Ureter (tissue), 1 donor: Measurements from ENCODE around the gene RAB39A. TPM values are rescaled to one million over a fixed set of nuclear protein-coding genes. Genes with fewer than 3 reads are reported as not detected.
A peak's percentile ranks its signal among the peaks of the same experiment; 100 is the strongest.

Experiments used
- DNase-seq: peaks from one replicate; pipeline ENCODE4 v3.0.0-alpha.2; 2020; ENCODE audit warnings: low spot score
- total RNA-seq: library from RNA; stranded (reverse); gene quantifications from one replicate; pipeline ENCODE4 v1.2.4, GENCODE V29; 2023
- donor health status: DM: yes; HTN: yes; CAD: no.

RAB39A gene
- total RNA-seq, 1 donor from 2014 or later = 0.42 TPM

DNA sequence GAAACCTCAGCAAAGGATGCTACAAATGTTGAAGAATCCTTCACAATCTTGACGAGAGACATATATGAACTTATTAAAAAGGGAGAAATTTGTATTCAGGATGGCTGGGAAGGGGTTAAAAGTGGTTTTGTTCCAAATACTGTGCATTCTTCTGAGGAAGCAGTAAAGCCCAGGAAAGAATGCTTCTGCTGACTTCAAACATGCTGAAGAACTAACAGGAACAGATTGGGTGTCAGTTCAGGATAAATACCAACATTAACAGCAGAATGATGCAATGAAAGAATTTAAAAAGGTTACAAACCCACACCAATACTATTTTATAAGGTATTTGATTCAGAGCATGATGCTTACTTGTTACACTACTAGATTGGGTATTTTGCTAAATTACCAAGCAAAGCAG is 33.9 kb downstream of the RAB39A start:
- DNase-seq = no peak

GRCh38 chr11:107963091-107963490 is 34.8 kb downstream of the RAB39A start:
- DNase-seq = no peak

- DNase-seq = no peak
Measured at GRCh38 chr11:107969219-107969618, 41.0 kb downstream of the RAB39A start.

DNA sequence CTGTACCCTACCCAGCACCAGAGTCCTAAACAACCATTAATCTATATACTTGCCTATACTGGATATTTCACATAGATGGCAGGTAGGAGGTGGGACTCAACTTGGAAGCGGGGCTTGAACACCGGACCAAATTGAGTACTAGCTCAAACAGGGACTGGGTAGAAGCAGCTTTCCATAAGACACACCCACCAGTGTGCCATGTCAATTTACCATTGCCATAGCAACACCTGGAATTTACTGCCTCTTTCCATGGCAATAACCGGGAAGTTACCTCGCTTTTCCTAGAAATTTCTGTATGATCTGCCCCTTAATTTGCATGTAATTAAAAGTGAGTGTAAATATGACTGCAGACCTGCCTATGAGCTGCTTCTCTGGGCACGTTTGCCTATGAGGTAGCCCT is 41.8 kb downstream of the RAB39A start:
- DNase-seq = no peak

GRCh38 chr11:107973641-107974040 is 45.4 kb downstream of the RAB39A start:
- no peak for DNase-seq

GRCh38 chr11:107988397-107989158 is 60.3 kb downstream of the RAB39A start:
- no peak for DNase-seq

DNA sequence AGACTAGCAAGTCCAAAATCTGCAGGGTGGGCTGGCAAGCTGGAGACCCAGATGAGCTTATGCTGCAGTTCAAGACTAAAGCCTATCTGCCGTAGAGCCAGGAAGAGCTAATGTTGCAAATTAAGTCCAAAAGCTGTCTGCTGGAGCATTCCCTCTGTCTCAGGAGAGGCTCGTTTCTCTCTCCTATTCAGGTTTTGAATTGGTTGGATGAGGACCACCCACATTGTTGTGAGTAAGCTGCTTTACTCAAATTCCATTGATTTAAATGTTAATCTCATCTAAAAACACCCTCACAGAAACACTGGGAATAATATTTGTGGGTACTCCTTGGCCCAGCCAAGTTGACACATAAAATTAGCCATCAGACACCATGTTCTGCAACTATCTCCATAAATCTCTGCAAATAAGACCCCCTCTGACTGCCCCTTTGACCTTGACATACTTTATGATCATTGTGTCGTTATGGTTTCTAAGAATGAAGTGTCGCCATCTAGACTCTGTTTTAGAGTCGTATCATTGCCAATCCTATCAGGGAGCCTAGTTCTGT is 63.7 kb downstream of the RAB39A start:
- DNase-seq = no peak

DNA sequence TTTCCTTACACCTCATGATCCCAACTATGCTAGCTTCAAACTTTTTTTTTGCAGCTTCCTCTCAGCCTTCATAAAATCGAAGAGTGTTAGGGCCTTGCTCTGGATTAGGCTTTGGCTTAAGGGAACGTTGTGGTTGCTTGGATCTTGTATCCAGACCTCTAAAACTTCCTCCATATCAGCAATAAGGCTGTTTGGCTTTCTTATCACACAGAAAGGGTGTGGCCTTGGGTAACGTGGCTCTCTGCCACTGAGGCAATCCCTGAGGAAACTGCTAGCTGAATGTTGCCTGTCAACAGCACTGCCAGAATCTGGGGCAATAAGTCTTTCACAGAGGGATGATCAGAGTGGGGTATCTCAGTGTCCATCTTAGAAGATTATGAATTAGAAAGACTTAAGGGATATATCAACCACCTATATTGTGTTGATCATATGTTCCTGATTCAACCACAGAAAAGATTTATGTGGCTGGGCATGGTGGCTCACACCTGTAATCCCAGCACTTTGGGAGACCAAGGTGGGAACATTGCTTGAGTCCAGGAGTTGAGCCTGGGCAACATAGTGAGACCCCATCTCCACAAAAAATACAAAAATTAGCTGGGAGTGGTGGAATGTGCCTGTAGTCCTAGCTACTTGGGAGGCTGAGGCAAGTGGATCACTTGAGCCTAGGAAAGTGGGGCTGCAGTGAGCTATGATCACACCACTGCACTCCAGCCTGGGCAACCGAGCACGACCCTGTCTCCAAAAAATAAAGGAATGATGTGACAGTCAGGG is 67.9 kb downstream of the RAB39A start:
- DNase-seq = no peak

DNA sequence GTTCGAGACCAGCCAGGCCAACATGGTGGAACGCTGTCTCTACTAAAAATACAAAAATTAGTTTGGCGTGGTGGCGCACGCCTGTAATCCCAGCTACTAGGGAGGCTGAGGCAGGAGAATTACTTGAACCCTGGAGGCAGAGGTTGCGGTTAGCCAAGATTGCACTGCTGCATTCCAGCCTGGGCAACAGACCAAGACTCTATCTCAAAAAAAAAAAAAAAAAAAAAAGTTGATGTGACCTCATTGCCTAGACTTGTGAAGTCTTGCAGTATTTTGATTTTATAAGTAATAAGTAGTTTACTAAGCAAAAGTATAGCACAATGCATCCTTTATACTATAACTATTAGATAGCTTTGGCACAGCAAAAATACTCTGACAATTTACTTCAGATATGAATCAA is 70.5 kb downstream of the RAB39A start:
- DNase-seq = no peak

DNA sequence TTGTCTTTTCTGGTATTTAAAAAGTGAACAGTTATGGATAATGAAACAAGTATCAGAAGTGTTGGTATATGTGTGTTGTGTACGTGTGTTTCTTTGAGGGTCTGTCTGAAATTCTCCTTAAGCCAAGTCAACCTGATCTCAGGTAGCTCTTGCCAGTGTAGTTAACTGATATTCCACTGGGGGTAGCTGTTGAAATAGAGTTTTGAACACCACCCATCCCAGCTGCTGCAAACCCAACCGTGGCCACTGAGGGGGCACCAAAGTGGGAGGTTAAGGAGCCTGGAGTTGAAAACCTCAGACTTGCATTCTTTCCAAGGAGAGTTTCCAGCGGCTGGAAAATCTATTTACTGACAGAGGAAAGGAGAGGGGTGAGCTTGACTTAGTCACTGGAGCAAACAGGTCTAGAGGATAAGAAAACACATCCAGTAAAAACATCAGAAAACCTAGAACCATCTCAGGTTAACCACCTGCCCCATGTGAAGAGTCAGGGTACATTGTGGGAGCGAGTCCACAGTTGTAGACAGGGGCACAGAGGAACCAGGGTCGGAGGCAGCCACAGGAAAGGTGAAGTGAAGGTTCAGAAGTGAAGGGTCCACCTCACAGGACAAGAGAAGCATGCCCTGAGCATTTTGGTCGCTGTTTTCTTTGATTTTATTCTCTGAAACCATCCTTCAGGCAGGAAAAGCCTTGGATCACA is 71.7 kb downstream of the RAB39A start:
- DNase-seq = no peak

- no peak for DNase-seq
Measured at GRCh38 chr11:108002476-108002875, 74.2 kb downstream of the RAB39A start.

DNA sequence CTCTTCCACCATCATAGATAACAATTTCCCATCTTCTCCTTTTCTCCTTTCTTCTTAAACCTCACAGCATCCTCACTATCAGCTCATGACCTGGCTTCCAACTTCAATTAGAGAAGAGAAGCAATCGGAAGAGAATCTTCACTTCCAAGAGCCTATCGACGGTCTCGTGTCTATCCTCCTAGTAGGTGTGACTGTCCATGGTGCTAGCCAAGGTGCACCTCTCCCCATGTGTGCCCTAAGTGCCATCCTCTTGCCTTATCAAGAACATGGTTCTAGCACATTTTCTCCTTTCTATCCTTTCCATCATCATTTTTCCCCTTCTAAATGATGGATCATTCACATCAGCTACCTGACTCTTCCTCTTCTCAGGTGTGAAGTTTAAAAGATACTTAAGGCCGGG is 75.4 kb downstream of the RAB39A start:
- no peak for DNase-seq

GRCh38 chr11:108007819-108008218 is 79.6 kb downstream of the RAB39A start:
- no peak for DNase-seq

GRCh38 chr11:108008656-108009496 is 80.6 kb downstream of the RAB39A start, which contains the start of gene CUL5:
CUL5 (plus strand) TSS chr11:108008898; CDS start chr11:108009349, 451 bp downstream.
- DNase-seq = peak; percentile 93

GRCh38 chr11:108009497-108010370 is 81.5 kb downstream of the RAB39A start:
- no peak for DNase-seq

DNA sequence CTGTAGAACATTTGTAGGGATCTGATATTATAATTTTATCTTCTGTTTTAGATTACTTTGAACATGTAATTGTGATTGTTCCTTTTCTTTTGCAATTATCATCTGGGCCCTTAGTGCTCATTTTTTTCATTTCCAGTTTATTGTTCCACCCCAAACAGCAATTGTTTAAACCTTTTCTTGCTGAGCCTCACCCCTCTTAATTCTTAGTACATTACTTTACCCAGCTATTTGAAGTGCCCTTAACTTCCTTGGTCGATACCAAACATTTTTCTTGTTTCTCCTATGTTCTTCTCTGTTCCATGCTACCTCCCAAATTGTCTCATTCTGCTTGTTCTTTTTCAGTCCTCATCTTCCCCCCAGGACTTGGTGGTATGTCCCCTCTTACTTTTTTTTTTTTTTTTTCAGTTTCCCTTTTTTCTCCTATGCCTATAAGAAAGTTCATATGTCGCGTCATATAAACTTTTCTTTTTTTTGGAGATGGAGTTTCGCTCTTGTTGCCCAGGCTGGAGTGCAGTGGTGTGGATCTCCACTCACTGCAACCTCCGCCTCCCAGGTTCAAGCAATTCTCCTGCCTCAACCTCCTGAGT is 84.0 kb downstream of the RAB39A start:
- no peak for DNase-seq
